ENCODE results near the gene PIK3AP1.

The PIK3AP1 gene

DNA sequence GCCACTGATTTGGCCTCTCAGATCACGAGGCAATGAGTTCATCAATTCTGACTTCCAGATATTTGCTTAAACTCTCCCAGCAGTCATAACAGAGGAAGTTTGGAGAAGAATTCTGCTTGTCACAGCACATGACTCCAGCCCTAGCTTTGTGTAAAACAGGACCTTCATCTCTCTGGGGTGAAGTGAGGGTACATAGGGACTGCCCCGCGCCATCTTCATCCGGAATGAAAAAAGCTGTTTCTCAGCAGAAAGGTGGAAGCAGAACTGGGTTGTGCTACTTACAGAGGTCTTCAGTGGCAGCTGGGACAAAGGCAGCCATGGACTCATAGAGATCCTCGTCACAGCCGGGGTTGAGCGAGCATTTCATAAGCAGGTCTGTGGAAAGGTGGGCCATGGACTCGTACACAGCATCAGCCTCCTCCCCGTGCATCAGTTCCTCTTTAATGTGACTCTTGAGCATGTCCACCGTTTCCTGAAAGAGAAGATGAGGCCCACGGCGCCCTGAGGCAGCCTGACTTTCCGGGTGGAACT lies 75.1 kb downstream of the PIK3AP1 start:
- no peak for DNase-seq (ENCODE audit: low read depth in 2 of 2)

DNA sequence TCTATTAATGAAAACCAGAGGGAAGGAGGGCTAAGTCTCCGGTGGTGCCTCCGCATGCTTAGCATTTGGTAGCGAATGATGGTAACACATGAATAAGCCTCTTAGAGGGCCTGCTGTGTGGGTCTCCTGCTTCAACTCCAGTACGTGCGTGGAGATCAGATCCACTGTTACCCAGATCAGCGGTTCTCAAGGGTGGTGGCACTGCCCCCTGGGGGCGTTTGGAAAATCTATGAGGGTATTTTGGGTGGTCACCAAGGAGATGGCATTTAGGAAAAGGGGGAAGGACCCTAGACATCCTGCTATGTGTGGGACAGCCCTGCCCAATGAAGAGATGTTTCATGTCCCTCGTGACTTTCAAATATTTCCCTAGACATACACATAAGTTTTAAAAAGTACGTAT lies 76.4 kb downstream of the PIK3AP1 start:
- DNase-seq (ENCODE audit: low read depth in 2 of 2), result no peak

DNA sequence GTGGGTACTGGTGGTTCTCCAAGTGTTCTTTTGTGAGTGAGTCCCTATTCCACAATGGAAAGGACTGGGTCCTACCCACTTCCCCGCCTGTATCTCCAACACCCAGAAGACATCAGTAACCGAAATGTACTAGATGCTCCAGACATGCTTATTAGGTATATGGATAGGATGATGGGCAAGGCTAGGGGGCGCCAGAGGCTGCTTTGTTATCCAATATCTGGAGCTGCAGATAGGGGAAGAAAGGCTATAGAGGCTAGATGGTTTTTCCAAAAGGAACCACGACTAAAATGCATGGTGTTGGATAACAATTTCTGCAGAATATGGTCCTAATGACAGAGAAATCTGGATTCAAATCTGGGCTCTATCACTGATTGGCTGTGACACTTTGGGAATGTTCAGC lies 77.3 kb downstream of the PIK3AP1 start:
- peak; percentile 13 to 23 for DNase-seq (ENCODE audit: low read depth in 2 of 2)

DNA sequence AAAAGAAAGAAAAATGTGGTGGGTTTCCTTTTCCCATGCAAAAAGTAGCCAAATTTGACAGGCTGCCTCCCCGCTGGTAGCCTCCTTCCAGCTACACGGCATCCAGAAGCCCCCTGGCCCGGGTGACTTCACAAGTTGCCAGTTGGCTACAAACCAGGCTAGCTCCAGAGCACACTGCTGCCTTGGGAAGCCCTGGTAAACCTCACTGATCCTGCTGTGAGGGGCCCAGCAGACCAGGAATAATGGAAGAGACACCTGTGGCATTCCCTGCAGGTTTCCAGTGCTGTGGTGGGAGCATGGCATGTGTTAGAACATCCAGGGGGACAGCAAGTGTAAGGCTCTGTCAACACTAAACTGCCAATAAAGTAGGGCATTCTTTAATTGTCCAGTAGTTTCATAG lies 77.8 kb downstream of the PIK3AP1 start:
- no peak for DNase-seq (ENCODE audit: low read depth in 2 of 2)

DNA sequence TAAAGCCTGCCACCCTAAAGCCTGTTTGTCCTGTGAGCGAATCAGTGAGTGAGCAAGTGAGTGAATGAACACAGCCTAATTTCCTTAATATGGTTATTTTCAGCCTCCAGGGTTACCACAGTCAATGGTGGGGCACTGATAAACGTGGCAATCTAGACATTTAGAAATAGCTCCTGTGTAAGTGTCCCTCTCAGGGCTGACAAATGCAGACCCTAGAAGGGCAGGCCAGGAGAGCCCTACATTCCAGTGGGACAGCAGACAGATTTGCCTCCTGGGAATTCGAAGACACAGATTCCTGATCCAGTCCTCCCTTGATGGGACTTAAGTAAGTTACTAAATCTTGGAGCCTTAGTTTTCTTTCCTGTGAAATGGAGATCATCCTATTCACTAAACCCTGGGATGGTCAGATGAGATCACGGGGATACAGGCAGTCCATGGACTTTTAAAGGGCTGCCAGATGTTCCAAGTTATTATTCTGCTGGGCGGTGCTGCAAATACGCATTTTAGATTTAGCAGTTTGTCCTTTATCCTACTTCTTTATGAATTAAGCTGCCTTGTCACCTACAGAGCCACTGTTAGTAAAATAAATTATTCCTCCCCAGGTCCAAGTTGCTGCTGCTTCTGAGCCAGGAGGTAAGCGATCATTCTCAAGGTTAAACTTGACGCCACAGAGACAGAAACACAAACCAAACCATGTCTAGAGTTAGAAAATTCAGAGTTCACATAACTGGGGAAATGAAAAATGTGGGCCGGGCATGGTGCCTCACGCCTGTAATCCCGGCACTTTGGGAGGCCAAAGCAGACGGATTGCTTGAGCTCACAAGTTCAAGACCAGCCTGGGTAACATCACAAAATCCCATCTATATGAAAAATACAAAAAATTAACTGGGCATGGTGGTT lies 78.7 kb downstream of the PIK3AP1 start:
- no peak for DNase-seq (ENCODE audit: low read depth in 2 of 2)

DNA sequence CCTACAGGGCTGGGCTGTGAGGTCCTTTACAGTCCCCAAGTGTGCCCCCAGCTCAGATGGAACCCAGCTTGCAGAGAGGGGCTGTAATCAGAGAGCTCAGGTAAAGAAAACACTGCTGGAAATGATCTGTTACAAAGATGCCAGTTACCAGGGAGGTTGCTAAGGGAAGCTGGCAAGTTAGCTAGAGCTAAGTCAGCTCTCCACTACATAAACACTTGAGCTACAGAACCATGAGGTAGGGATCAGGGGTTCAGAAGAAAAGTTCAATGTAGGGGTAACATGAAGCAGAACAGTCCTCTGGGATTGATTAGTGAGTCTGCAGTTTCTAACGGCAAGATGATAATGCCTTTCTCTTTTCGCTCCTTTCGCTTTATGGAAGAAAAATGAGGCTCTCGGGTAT lies 80.4 kb downstream of the PIK3AP1 start:
- no peak for DNase-seq (ENCODE audit: low read depth in 2 of 2)

DNA sequence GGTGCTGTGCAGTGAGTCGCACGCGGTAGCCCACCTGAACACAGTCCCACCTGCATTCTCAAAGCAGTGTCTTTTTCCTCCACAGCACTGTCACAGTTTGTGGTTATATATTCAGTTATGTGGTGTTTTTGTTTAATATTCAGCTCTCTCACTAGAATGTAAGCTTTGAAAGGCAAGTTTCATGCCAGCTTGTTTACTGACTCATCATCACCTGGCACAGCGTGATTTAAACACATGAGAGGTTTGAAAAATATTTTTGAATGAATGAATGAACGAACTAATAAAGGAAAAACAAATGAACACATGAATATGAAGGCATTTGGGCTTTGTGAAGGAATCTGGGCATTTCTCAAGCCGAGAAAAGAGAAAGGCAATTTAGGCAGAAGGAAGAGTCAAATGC lies 81.6 kb downstream of the PIK3AP1 start:
- DNase-seq (ENCODE audit: low read depth in 2 of 2), result no peak

DNA sequence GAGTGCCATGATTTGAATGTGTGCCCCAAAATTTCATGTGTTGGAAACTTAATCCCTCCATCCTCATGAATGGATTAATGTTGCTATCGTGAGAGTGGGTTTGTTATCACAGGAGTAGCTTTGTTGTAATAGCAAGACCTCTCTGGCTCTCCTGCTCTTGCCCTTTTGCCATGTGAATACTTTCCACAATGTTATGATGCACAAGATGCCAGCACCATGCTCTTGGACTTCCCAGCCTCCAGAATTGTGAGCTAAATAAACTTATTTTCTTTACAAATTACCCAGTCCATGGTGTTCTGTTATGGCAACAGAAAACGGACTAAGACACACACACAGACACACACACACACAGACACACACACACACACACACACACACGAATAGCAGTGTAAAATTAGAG lies 82.2 kb downstream of the PIK3AP1 start:
- no peak for DNase-seq (ENCODE audit: low read depth in 2 of 2)

DNA sequence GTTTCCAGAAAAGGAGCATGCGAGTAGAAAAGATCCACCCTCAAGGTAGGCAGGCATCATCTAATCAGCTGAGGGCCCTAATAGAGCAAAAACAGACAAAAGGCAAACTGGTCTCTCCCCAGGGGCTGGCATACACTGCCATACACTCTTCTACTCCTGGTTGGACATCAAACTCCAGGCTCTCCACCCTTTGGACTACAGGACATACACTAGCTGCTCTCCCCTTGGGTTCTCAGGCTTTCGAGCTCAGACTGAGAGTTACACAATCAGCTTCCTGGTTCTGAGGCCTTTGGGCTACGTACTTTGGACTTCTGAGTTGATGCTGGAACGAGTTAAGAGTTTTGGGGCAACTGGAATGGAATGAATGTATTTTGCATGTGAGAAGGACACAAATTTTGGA lies 82.6 kb downstream of the PIK3AP1 start:
- DNase-seq (ENCODE audit: low read depth in 2 of 2), result no peak

DNA sequence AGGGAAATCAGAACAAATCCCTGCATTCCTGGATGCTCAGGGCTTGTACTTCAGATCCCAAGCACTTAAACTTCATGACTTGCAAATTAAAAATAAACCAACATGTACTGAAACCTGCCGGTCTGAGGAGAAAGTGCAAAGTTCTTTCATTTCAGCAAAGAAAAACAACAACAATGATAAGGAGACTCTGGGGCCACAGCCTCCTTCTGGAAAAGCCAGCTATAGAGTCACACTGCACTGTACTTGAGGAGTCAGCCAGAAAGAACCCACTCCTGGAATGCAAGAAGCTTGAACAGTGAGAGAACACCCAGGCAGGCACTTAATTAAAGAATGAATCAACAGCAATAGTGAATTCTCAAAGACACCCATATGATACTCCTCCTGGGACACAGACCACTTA lies 83.8 kb downstream of the PIK3AP1 start:
- DNase-seq (ENCODE audit: low read depth in 2 of 2), result no peak

DNA sequence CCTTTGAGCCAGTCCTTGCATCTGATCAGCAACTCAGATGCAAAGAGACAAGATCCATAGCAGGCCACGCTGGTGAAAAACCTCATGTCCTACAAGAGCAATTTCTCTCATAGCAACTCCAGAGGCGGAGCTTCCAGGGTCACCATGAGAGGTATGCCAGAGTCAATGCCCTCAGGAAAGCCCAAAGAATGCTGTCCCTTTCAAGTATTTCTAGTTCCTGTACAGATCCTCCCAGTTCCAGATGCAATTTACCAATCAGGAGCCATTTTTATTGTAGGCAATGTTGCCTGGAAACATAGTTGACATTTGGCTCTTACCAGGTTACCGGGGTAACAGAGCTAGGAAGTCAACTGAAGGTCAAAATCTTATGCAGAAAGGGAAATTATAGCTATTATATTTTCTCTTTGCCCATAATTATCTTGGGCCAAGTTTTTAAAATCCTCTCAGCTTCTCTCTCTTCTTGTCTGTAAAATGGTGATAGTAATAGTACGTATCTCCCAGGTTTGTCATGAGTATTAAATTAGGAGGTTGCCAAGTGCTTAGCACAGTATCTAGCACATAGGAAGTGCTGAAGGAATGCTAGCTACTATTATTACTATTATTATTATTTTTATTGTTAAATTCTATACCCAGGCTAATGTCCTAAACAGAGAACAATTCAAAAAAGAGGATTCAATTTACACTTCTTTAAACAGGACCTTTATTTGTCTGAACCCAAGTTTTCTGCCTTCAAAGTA lies 87.2 kb downstream of the PIK3AP1 start:
- no peak for DNase-seq (ENCODE audit: low read depth in 2 of 2)

DNA sequence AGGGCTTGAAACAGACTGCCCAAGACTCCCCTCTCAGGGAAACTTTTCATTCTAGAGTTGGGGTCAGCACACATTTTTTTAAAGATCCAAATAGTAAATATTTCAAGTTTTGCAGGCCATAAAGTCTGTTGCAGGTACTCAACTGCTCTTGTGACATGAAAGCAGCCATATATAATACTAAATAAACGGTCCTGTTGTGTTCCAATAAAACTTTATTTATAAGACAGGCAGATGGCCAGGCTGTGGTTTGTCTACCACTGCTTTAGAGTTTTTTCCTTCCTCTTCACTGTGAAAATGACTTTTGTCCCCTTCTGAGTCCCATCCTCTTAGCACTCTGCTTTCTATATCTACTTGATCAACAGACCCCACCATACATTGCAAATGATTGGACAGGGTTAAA lies 93.0 kb downstream of the PIK3AP1 start:
- no peak for DNase-seq (ENCODE audit: low read depth in 2 of 2)

DNA sequence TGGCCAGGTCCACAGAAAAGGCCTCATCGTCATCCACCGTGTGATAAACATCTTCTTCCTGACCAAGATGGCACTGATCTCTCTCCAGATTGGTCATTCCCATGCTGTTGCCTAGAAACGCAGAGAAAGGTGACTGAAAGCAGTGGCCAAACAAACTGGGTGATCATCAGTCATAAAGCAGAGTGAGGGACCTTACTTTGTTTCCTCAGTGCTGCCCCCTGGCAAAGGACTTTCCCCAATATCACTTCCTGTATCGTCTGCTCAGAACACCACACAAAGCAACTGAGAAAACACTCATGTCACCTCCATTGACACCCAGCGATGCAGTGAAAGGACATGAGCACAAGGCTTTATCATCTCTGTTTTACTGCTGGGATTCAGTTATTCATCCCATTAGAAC lies 93.5 kb downstream of the PIK3AP1 start:
- DNase-seq (ENCODE audit: low read depth in 2 of 2), result no peak

DNA sequence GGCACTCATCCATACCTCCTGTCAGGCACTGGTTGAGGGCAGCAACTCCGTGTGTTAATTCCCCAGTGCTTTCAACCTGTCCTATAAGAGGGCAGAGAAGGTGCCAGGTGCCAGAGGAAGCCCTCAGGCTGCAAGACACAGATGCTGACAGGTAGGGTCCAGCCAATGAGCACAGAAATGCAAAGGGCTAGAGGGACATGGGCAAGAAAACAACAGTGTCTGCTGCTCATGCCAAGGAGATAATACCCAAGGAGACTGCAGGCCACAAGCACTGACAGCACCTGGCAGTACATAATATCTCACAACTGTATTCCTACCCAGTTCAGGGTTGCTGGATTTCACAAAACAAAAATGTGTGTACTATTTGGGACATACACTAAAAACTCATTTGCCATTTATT lies 95.1 kb downstream of the PIK3AP1 start:
- no peak for DNase-seq (ENCODE audit: low read depth in 2 of 2)

DNA sequence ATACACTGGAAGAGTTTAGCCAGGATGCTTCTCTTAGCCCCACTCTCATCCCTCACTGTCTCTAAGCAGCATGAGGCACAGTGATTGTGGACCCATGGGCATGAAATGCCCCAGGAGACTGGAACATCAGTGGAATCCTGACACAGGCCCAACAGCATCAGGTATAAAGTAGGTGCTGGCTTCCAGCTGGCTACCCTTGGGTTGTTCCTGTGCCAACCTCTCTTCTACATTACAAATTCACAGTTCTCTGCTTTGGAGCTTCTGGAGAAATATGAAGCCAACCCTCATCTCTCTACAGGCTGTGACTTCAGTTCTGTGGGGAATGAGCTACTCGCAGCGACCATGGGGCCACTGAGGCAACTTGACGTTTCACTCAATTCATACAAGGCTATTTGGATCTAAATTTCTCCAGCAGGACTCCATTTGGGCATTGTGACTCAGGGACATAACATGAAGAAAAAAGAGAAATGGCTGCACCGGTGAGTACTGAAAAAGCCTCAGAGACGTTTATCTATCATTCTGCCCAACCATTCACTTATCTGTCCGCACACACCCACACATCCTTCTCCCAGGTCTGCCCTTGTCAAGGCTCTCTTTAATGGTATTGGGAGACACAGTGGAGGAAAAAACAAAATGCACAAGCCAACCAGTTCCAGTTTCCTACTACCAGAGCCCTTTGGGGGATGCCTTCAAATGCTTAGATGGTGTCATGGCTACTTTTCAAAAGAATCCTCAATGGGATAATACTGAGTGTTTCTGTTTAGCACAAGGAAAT lies 98.1 kb downstream of the PIK3AP1 start:
- no peak for DNase-seq (ENCODE audit: low read depth in 2 of 2)

DNA sequence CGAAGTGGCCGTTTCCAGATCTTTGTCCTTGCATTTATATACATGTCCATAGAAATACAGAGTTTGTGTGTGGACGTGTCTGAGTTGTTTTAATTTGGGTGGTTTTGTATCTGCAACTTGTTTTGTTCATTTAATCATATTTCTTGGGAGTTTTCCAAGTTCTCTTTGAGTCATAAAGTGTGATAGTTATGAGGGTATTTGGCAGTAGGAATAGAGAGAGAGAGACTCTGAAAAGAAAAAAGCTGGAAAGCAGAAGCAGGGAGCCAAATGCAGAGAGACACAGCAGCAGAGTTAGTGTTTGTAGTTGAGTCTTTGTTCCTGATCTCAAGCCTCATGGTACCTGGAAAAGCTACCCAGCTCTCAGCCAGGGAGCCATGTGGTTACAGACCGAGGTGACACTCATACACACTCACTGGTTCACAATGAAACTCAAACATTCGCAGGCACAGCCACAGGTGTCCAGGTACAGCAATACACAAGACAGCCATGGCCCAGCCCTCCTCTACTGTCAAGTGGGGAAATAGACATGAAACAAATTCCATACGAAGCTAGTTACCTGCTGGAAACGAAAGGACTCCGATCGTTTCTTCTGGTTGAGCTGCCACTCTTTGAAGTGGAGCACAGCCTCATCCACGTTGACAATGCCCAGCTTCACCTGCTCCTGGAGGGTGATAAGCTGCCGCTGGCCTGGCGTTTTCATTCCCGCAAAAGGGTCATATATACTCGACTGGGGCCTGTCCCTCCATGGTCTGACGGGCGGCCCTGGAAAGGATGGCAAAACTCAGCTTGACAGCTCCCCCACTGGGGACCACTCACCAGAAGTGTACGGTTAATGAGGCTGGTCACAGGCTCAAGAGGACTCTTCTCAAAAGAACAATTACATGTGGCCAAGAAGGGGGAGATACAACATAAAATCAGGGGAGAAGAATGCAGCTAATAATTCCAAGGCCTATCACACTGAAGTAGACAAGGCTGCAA lies 100.2 kb downstream of the PIK3AP1 start:
- no peak for DNase-seq (ENCODE audit: low read depth in 2 of 2)

DNA sequence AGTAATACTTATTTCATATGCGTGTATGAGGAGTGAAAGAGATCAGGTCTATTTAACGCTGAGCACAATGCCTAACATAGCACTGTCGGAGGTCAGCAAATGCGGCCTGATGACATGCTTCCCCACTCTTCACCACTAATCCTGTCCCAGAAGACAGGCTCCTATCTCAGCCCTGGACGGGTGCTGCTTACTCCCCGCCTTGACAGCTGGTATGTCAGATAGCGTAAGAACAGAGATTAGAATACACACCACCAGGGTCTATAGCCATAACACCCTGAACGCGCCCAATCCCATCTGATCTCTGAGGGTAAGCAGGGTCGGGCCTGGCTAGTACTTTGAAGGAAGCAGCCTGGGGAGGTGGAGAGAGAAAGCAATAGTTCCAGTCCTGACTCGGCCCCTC lies 101.2 kb downstream of the PIK3AP1 start:
- DNase-seq (ENCODE audit: low read depth in 2 of 2), result no peak

DNA sequence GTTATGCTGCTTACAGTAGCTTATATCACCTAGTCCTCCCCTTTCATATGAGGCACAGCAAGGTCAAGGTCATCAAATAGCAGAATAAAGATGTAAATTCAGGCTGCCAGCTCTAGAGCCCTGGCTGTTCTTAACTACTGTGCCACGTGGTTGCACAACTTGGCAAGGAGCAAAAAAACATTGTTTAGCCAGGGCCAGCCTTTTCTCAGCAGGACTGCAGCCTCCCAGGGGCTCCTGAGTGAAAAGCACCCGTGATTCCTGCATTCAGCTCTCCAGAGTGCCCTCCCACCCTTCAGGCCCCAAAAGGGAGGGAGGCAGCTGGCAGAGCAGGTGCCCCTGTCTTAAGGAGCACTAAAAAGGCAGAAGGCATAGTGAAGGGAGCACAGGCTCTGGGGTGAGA lies 101.7 kb downstream of the PIK3AP1 start:
- DNase-seq (ENCODE audit: low read depth in 2 of 2), result no peak

DNA sequence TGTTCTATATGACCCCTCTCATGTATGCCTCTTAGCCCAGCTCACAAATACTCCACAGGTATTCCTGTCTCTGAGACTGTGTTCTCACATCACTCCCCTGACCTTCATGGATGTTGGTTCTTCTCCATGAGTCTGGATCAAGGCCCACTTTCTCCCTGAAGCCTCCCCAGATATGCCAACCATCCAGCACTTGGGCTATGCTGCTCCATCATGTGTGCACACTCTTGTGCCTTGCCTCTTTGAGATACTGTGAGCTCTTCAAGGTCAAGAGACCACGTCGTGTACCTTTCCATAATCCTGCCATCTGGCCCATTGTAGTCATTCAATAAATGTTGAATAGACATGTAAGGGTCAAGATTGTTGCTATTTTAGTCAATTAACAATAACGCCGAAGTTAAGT lies 103.4 kb downstream of the PIK3AP1 start:
- DNase-seq (ENCODE audit: low read depth in 2 of 2), result no peak

DNA sequence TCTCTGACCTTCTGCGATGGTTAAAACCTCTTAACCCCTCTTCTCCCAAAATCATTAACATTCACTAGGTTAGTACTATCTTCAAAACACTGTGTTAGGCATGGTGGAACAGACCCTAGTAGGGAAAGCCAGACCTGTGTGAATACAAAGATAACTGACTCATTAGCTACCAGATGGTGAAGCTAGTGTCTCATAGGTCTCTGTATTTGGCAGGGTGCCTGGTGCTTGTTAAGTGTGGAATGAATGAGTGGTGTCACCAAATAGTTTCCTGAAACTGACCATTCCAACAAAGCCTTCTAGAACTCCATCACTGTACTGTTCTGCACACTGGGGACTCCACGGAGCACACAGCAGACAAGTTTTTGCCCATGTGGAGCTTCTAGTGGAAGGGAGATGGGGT lies 105.8 kb downstream of the PIK3AP1 start:
- no peak for DNase-seq (ENCODE audit: low read depth in 2 of 2)

DNA sequence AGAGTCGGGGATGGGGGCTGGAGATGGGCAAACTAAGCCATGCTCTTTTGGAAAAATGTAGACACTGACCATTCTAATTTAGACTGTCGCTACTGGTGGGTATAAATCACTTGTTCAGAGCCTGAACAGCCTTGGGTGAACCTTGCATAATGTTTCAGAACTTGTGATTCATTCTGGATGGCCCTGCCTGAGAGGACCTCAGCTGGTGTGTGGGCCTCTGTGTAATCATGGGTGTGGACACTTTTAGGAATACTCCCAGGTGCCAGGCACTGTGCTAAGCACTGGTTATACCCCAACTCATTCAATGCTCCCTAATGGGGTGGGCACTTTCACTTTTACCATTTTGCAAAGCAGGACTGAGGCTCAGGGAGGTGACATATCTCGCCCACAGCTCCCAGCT lies 106.7 kb downstream of the PIK3AP1 start:
- DNase-seq (ENCODE audit: low read depth in 2 of 2), result no peak

Measured in stimulated activated CD8-positive, alpha-beta memory T cell treated with anti-CD3 and anti-CD28 coated beads, Interleukin-7, amount 100 ng/mL, for 1 hour (primary cell).